GM12801 (cell line): Measurements from ENCODE around the gene WNT9A.

Experiments
- CTCF ChIP-seq: IDR thresholded peaks from one replicate; pipeline ENCODE4 v1.5.1; 2011; ENCODE audit warnings: control low read depth; ENCODE audit not compliant: insufficient read length; ENCODE audit errors: extremely low read depth

The WNT9A gene

GRCh38 chr1:227944931-227945890 lies 2.5 kb downstream of the WNT9A start:
- no peak for TF ChIP-seq CTCF

GRCh38 chr1:227944090-227944930 lies 3.4 kb downstream of the WNT9A start:
- no peak for TF ChIP-seq CTCF

GRCh38 chr1:227943381-227944089 lies 4.2 kb downstream of the WNT9A start:
- no peak for TF ChIP-seq CTCF

GRCh38 chr1:227942716-227943261 lies 4.9 kb downstream of the WNT9A start:
- no peak for TF ChIP-seq CTCF

- no peak for TF ChIP-seq CTCF
Observed at GRCh38 chr1:227942021-227942715, 5.6 kb downstream of the WNT9A start.

GRCh38 chr1:227941509-227942020 lies 6.2 kb downstream of the WNT9A start:
- TF ChIP-seq CTCF, result no peak
